Measurements from ENCODE around the gene TCF12.

The TCF12 gene

DNA sequence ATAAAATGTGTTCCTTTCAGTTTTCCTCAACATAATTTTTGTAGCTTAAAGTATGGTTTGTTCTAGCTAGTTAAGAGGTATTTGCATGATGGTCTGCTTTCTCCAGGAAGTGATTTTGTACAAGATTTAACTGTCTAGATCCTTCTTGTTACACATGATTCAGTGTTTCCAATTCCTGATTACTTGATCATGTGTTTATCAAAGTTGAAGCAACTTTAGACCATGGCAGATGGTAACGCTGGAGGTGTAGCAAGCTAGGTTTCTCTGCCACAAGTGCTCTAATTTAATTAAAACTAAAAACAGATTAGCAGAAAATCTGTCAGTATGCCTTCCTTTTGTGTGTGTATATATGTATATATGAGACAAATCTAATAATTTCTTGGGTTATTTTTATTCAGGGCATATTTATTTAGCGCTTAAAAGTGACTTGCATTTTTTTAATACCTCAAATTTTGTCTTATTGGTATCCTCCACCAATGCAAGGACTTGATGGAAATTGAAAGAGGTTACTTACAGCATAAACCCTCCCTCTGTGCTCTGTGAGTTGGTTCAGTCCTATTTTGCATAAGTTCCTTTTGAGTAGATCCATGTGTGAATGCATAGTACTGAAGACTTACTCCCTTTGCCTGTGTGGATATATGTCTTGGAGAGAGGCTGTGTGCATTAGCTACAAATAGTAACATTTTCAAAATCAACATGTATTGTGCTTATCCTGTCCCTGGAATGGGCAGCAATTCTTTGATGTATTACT, 300.6 kb downstream of the TCF12 start:
- TF ChIP-seq, protein P1, sequence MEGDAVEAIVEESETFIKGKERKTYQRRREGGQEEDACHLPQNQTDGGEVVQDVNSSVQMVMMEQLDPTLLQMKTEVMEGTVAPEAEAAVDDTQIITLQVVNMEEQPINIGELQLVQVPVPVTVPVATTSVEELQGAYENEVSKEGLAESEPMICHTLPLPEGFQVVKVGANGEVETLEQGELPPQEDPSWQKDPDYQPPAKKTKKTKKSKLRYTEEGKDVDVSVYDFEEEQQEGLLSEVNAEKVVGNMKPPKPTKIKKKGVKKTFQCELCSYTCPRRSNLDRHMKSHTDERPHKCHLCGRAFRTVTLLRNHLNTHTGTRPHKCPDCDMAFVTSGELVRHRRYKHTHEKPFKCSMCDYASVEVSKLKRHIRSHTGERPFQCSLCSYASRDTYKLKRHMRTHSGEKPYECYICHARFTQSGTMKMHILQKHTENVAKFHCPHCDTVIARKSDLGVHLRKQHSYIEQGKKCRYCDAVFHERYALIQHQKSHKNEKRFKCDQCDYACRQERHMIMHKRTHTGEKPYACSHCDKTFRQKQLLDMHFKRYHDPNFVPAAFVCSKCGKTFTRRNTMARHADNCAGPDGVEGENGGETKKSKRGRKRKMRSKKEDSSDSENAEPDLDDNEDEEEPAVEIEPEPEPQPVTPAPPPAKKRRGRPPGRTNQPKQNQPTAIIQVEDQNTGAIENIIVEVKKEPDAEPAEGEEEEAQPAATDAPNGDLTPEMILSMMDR (IDR thresholded peaks at IDR 0.05; ENCODE audit: insufficient read depth, low read length, missing control alignments) = no peak
- peak overlapping the region; percentile 62 for H3K4me3 ChIP-seq (ENCODE audit: low read depth, low read length)

GRCh38 chr15:57220205-57220604, 301.8 kb downstream of the TCF12 start:
- TF ChIP-seq, protein P1 (IDR thresholded peaks at IDR 0.05; ENCODE audit: insufficient read depth, low read length, missing control alignments) = no peak
- ChIA-PET CTCF (interaction anchor here (0.9 to 4.7 kb wide), 6 partner anchors 13 to 119 kb away, joined by 3 to 28 read pairs (median 4); no protein-coding TSS in a partner anchor), POLR2A (no interaction called here)
- peak overlapping the region; percentile 62 for H3K4me3 ChIP-seq (ENCODE audit: low read depth, low read length)
- DNase-seq (ENCODE audit: low read depth, low spot score) = no peak

More for the DNA sequence above, 300.6 kb downstream of the TCF12 start:
- ChIA-PET CTCF (interaction anchor here (0.9 to 4.7 kb wide), 7 partner anchors 14 to 120 kb away, joined by 3 to 28 read pairs (median 4); no protein-coding TSS in a partner anchor), POLR2A (interaction anchor here (0.6 to 1.5 kb wide), 3 partner anchors 59 to 301 kb away, joined by 3 to 4 read pairs (median 3); partner anchors contain the start of gene TCF12)
- peak; percentile 93 for DNase-seq (ENCODE audit: low read depth, low spot score)

DNA sequence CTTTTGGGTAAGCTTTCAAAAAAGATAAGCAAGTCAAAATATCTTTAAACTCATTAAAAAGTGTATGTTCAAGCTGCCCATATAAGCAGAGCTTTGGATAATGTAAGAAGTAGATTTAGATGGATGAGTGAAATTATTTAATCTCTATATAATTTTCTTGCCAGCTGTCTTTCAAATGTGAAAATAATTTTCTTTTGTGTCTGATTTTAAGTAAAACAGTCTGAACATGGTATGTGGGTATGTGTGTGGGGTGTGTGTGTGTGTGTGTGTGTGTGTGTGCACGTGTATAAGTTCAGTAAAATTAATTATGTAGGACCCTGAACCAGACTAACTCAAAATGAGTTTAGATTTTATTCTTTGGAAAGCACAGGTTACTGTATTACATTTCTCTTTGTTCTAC, 302.7 kb downstream of the TCF12 start:
- H3K4me3 ChIP-seq (ENCODE audit: low read depth, low read length) = peak overlapping the region; percentile 62
- TF ChIP-seq, protein P1 (IDR thresholded peaks at IDR 0.05; ENCODE audit: insufficient read depth, low read length, missing control alignments) = no peak
- CTCF ChIA-PET = interaction anchor here (4.3 to 4.7 kb wide), 2 partner anchors 75 to 86 kb away, joined by 27 to 28 read pairs; no protein-coding TSS in a partner anchor
- DNase-seq (ENCODE audit: low read depth, low spot score) = no peak
- POLR2A ChIA-PET = no interaction called here

DNA sequence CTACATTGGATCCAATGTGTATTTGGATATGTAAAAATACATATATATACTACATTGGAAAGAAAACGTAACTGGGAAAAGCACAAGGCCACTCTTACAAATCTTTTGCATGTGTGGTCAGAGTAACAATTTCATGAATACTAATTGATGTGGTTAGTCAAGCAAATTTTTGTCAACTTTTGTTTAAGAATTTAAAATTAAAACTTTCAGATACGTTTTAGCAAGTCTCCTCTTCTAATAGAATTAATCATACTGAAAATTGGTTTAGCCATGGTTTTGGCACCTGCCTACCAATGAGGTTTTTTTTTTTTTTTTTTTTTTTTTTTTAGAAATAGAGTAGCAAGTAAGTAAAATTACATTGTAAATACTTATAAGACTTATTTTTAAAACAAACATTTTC, 304.9 kb downstream of the TCF12 start:
- POLR2A ChIA-PET = no interaction called here
- no peak overlapping the region for H3K4me3 ChIP-seq (ENCODE audit: low read depth, low read length)
- TF ChIP-seq, protein P1 (IDR thresholded peaks at IDR 0.05; ENCODE audit: insufficient read depth, low read length, missing control alignments) = no peak
- CTCF ChIA-PET = interaction anchor here (1.1 to 1.6 kb wide), 2 partner anchors 10 to 732 kb away, joined by 3 to 9 read pairs; no protein-coding TSS in a partner anchor
- DNase-seq (ENCODE audit: low read depth, low spot score) = no peak

- TF ChIP-seq, protein P1 (IDR thresholded peaks at IDR 0.05; ENCODE audit: insufficient read depth, low read length, missing control alignments) = no peak
- H3K4me3 ChIP-seq (ENCODE audit: low read depth, low read length) = no peak overlapping the region
- no peak for DNase-seq (ENCODE audit: low read depth, low spot score)
- POLR2A ChIA-PET = no interaction called here
- CTCF ChIA-PET = interaction anchor here (1.1 to 1.6 kb wide), 2 partner anchors 10 to 733 kb away, joined by 3 to 9 read pairs; no protein-coding TSS in a partner anchor
Observed at GRCh38 chr15:57223887-57224286, 305.4 kb downstream of the TCF12 start.

GRCh38 chr15:57224664-57225063, 306.2 kb downstream of the TCF12 start:
- TF ChIP-seq, protein P1 (IDR thresholded peaks at IDR 0.05; ENCODE audit: insufficient read depth, low read length, missing control alignments) = no peak

More at GRCh38 chr15:57224664-57225063, 306.2 kb downstream of the TCF12 start:
- H3K4me3 ChIP-seq (ENCODE audit: low read depth, low read length) = no peak overlapping the region
- DNase-seq (ENCODE audit: low read depth, low spot score) = no peak
- ChIA-PET POLR2A (no interaction called here), CTCF (no interaction called here)
